Heart right ventricle (tissue), 16 donors: ENCODE measurements around the gene CNIH1. TPM values are rescaled to one million over a fixed set of nuclear protein-coding genes. Genes with fewer than 3 reads are reported as not detected.
"Not testable (repeated sequence)": the region's sequence is repeated elsewhere in the genome, so short reads cannot be mapped to it uniquely, and the experiment has no call there.

Source experiments
- ATAC-seq, 8 donors: fragments of 200-7000 bp; cut with Tn5 transposase; one replicate each; pipeline ENCODE4 v1.9.1; 2020; ENCODE audit warnings: mild to moderate bottlenecking in 8 of 8, moderate library complexity in 8 of 8, moderate number of reproducible peaks in 1 of 8
- DNase-seq, 2 donors: peaks; one replicate each; pipeline ENCODE4 v3.0.0-alpha.2; 2020
- H3K27ac ChIP-seq, 10 donors: fragments of 200-600 bp; sonication (generic) in 2 of 10; one replicate each; pipeline versions ENCODE4 v1.5.0 to v1.8.0; 2020 to 2022; ENCODE audit warnings: mild to moderate bottlenecking in 3 of 10
- H3K27me3 ChIP-seq, 7 donors: fragments of 200-600 bp; one replicate each; pipeline ENCODE4 v1.8.0; 2021 to 2022; ENCODE audit warnings: mild to moderate bottlenecking in 2 of 7
- H3K36me3 ChIP-seq, 9 donors: fragments of 200-600 bp; sonication (generic) in 1 of 9; one replicate each; pipeline versions ENCODE4 v1.5.0 to v1.8.0; 2020 to 2022; ENCODE audit warnings: mild to moderate bottlenecking in 2 of 9
- H3K4me1 ChIP-seq, 9 donors: fragments of 200-600 bp; sonication (generic) in 1 of 9; one replicate each; pipeline versions ENCODE4 v1.5.0 to v1.8.0; 2020 to 2022; ENCODE audit warnings: mild to moderate bottlenecking in 4 of 9
- H3K4me3 ChIP-seq, 10 donors: fragments of 200-600 bp; sonication (generic) in 2 of 10; one replicate each; pipeline versions ENCODE4 v1.5.0 to v1.8.0; 2020 to 2022; ENCODE audit warnings: mild to moderate bottlenecking in 7 of 10, moderate library complexity in 2 of 10
- H3K9me3 ChIP-seq, 11 donors: fragments of 200-600 bp in 10 of 11; sonication (generic) in 2 of 11; one replicate each; pipeline versions ENCODE4 v1.5.0 to v1.8.0; 2013 to 2022; ENCODE audit warnings: mild to moderate bottlenecking in 2 of 11, control low read depth in 1 of 11, moderate library complexity in 1 of 11
- CTCF ChIP-seq, 9 donors: fragments of 200-600 bp; sonication (generic) in 2 of 9; IDR thresholded peaks; one replicate each; pipeline versions ENCODE4 v1.5.0 to v1.8.0; 2021 to 2022; ENCODE audit warnings: antibody characterized with exemption in 9 of 9, mild to moderate bottlenecking in 5 of 9, moderate library complexity in 1 of 9
- WGBS, 2 donors: extraction: QIAGEN DNeasy Blood & Tissue Kit; methylation state at CpG; one replicate each; pipeline ENCODE4 v1.1.7; 2013; ENCODE audit warnings: inconsistent platforms in 1 of 2; 5-methylcytosine and 5-hydroxymethylcytosine counted together
- intact Hi-C, 10 donors: fragments of 100-400 bp; cut with DNase I; formaldehyde crosslinking; loops; one replicate each; pipeline versions ENCODE4 v1.11.1 to v1.14.2; 2022
- polyA plus RNA-seq, 2 donors: library from polyadenylated mRNA; stranded (reverse); fragments of 200-250 nt; gene quantifications; one replicate each; pipeline ENCODE4 v1.2.3, GENCODE V29; 2013
- total RNA-seq, 10 donors: library from RNA; stranded (reverse); fragmentation: NEBNext Ultra II Directional in 3 of 10; extraction: Animal tissue kit (Norgen Biotek cat#: 25700) in 3 of 10; gene quantifications; one replicate each; pipeline versions ENCODE4 v1.2.1 to v1.2.4, GENCODE V29; 2021 to 2023
- donor health status: Arrhythmogenic right ventricular cardiomyopathy.
- donor health status: ischemic (EF 13 %, LVEDD 7.1; RV severe dilation, severe dysfunction).
- donor health status: healthy with polysubstance abuse.
- donor health status: DM: no; HTN: yes; CAD: no.
- donor health status: DM: no; HTN: no; CAD: no.
- donor health status: ischemic (EF 25% LVEDD 6.9; RV normal size, moderate dysfunction).
- donor health status: ischemic (EF 25% LVEDD 5.7; RV mildly dilated, moderate dysfunction).
- donor health status: healthy.
- donor health status: DM: yes; HTN: yes; CAD: no.
- donor health status: Ischemic cardiomyopathy.
- donor health status: ischemic (EF 35%, LVEDD 5.7; RV mildly dilated, moderate dysfunction).
- donor health status: nonischemic (EF 11% LVEDD 7.7; RV severe dilation, severe dysfunction).
- donor health status: DM: yes; HTN: yes; CAD: no.
- donor health status: PGD.
- donor health status: ischemic (EF 29% LVEDD 5.4; RV normal size, mild dysfunction).
- donor health status: nonischemic (EF 23%, LVEDD 6.1; RV moderate dilation, normal function).

CNIH1 gene
- total and polyA plus RNA-seq, 12 donors: 26.8 to 114 (median 91.4) TPM

GRCh38 chr14:54467280-54467679, 26.1 kb upstream of the CNIH1 start:
- DNase-seq (no peak), ATAC-seq (no peak)
- no peak overlapping the region for H3K4me3 ChIP-seq
- H3K9me3 ChIP-seq: peaks cover 0 to 15% (median 3%) of the 10 kb centered on the region in 11 donors
- H3K27me3 ChIP-seq: no peaks in the 10 kb centered on the region
- peaks cover 0 to 11% (median 0%) of the 10 kb centered on the region in 9 donors for H3K4me1 ChIP-seq
- TF ChIP-seq CTCF (IDR thresholded peaks at IDR 0.05): no peak
- H3K36me3 ChIP-seq: peaks cover 0 to 6% (median 0%) of the 10 kb centered on the region in 9 donors
- H3K27ac ChIP-seq: no peak overlapping the region
- intact Hi-C loops: no loop called here

- Histone ChIP-seq H3K9me3 (peaks cover 0 to 15% (median 3%) of the 10 kb centered on the region in 11 donors), H3K27ac (no peak overlapping the region), H3K4me3 (no peak overlapping the region), H3K4me1 (no peaks in the 10 kb centered on the region), H3K27me3 (no peaks in the 10 kb centered on the region), H3K36me3 (peaks cover 0 to 2% (median 0%) of the 10 kb centered on the region in 9 donors)
- WGBS, 2 donors: 67 to 69% methylated on average over 4 of the region's 4 CpGs
- DNase-seq (no peak), ATAC-seq (no peak)
- intact Hi-C loops: no loop called here
- no peak for TF ChIP-seq CTCF (IDR thresholded peaks at IDR 0.05)
Observed at GRCh38 chr14:54465654-54466053, 24.5 kb upstream of the CNIH1 start.

GRCh38 chr14:54462048-54462447, 20.9 kb upstream of the CNIH1 start:
- DNase-seq: no peak
- no peaks in the 10 kb centered on the region for H3K36me3 ChIP-seq
- WGBS, 2 donors: 82 to 92% methylated on average over 5 of the region's 5 CpGs
- ATAC-seq: no peak
- no peak overlapping the region for H3K27ac ChIP-seq
- H3K4me1 ChIP-seq: no peaks in the 10 kb centered on the region
- no peak overlapping the region for H3K4me3 ChIP-seq
- peaks cover 0 to 4% (median 0%) of the 10 kb centered on the region in 11 donors for H3K9me3 ChIP-seq
- intact Hi-C loops: no loop called here
- TF ChIP-seq CTCF (IDR thresholded peaks at IDR 0.05): no peak
- H3K27me3 ChIP-seq: no peaks in the 10 kb centered on the region

- intact Hi-C loops: no loop called here
- no peak for ATAC-seq
- H3K4me1 ChIP-seq: no peaks in the 10 kb centered on the region
- TF ChIP-seq CTCF (IDR thresholded peaks at IDR 0.05): no peak
- H3K27ac ChIP-seq: no peak overlapping the region
- no peaks in the 10 kb centered on the region for H3K9me3 ChIP-seq
- H3K4me3 ChIP-seq: no peak overlapping the region
- no peak for DNase-seq
- H3K27me3 ChIP-seq: no peaks in the 10 kb centered on the region
- H3K36me3 ChIP-seq: no peaks in the 10 kb centered on the region
- 91 to 93% methylated on average over 3 of the region's 3 CpGs for WGBS, 2 donors
Observed at GRCh38 chr14:54459106-54459505, 17.9 kb upstream of the CNIH1 start.

DNA sequence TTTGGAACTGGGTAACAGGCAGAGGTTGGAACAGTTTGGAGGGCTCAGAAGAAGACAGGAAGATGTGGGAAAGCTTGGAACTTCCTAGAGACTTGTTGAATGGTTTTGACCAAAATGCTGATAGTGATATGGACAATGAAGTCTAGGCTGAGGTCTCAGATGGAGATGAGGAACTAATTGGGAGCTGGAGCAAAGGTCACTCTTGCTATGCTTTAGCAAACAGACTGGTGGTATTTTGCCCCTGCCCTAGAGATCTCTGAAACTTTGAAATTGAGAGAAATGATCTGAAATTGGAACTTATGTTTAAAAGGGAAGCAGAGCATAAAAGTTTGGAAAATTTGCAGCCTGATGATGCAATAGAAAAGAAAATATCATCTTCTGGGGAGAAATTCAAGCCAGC, 17.4 kb upstream of the CNIH1 start:
- H3K27ac ChIP-seq, ATAC-seq, H3K4me3 ChIP-seq, H3K4me1 ChIP-seq, intact Hi-C loops, H3K27me3 ChIP-seq, DNase-seq, H3K36me3 ChIP-seq, H3K9me3 ChIP-seq: not testable (repeated sequence)
